ENCODE measurements around the gene MRPL48.
"Not testable (repeated sequence)": the region's sequence is repeated elsewhere in the genome, so short reads cannot be mapped to it uniquely, and the experiment has no call there.

Gene MRPL48

GRCh38 chr11:73787643-73788558 lies at the start of gene MRPL48:
MRPL48 (plus strand) TSS chr11:73787874; CDS start chr11:73787972, 98 bp downstream.
- DNase-seq (ENCODE audit: low read depth): peak; percentile 75

GRCh38 chr11:73743045-73743444 lies 44.6 kb upstream of the MRPL48 start:
- DNase-seq (ENCODE audit: low read depth): no peak

- DNase-seq (ENCODE audit: low read depth): no peak
These were observed 41.0 kb upstream of the MRPL48 start for GRCh38 chr11:73746701-73747100.

GRCh38 chr11:73747762-73748161 lies 39.9 kb upstream of the MRPL48 start:
- DNase-seq (ENCODE audit: low read depth): no peak

- DNase-seq (ENCODE audit: low read depth): no peak
These were observed 39.4 kb upstream of the MRPL48 start for GRCh38 chr11:73748300-73748699.

GRCh38 chr11:73749118-73749517 lies 38.6 kb upstream of the MRPL48 start:
- no peak for DNase-seq (ENCODE audit: low read depth)

GRCh38 chr11:73750228-73750627 lies 37.4 kb upstream of the MRPL48 start:
- no peak for DNase-seq (ENCODE audit: low read depth)

GRCh38 chr11:73750862-73751261 lies 36.8 kb upstream of the MRPL48 start:
- DNase-seq (ENCODE audit: low read depth): not testable (repeated sequence)

- no peak for DNase-seq (ENCODE audit: low read depth)
These were observed 35.3 kb upstream of the MRPL48 start for GRCh38 chr11:73752216-73752867.

GRCh38 chr11:73752903-73753302 lies 34.8 kb upstream of the MRPL48 start:
- no peak for DNase-seq (ENCODE audit: low read depth)

- no peak for DNase-seq (ENCODE audit: low read depth)
These were observed 33.7 kb upstream of the MRPL48 start for GRCh38 chr11:73753938-73754337.

- no peak for DNase-seq (ENCODE audit: low read depth)
These were observed 32.0 kb upstream of the MRPL48 start for GRCh38 chr11:73755670-73756069.

GRCh38 chr11:73757598-73757997 lies 30.1 kb upstream of the MRPL48 start:
- DNase-seq (ENCODE audit: low read depth): no peak

GRCh38 chr11:73758451-73758850 lies 29.2 kb upstream of the MRPL48 start:
- DNase-seq (ENCODE audit: low read depth): no peak

GRCh38 chr11:73759610-73760134 lies 28.0 kb upstream of the MRPL48 start:
- DNase-seq (ENCODE audit: low read depth): no peak

GRCh38 chr11:73760135-73760678 lies 27.5 kb upstream of the MRPL48 start:
- no peak for DNase-seq (ENCODE audit: low read depth)

GRCh38 chr11:73760679-73761402 lies 26.8 kb upstream of the MRPL48 start, which contains the start of gene RAB6A:
RAB6A (minus strand) TSS chr11:73761074; CDS start chr11:73760635, 439 bp downstream.
- DNase-seq (ENCODE audit: low read depth): peak; percentile 100

GRCh38 chr11:73761403-73761945 lies 26.2 kb upstream of the MRPL48 start:
- DNase-seq (ENCODE audit: low read depth): no peak

GRCh38 chr11:73762732-73763131 lies 24.9 kb upstream of the MRPL48 start:
- no peak for DNase-seq (ENCODE audit: low read depth)

- no peak for DNase-seq (ENCODE audit: low read depth)
These were observed 20.9 kb upstream of the MRPL48 start for GRCh38 chr11:73766763-73767162.

GRCh38 chr11:73770811-73771210 lies 16.9 kb upstream of the MRPL48 start:
- not testable (repeated sequence) for DNase-seq (ENCODE audit: low read depth)
